ENCODE results near the gene HMGB4. TPM values are rescaled to one million over a fixed set of nuclear protein-coding genes. Genes with fewer than 3 reads are reported as not detected.

HMGB4 gene
- total and polyA plus RNA-seq, 2 of the 4 experiments (the other 2 are of a cell fraction): not detected

DNA sequence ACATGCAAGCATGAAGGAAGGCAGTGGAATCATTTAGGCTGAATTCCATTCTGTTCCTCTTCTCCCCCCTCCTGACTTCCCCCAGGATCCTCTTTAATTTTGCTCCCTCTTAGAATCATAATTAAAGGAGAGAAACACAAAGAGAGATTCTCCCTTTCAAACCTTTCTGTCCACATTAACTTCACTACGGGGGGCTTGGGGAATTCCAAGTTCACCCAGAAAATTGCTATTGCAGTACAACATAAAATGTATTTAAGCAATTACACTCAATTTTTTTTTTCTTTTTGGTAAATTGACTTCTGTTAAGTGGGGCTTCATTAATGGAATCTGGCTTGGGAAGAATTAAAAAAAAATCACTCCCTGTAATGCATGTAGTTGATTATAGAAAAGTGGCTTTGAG is 13.4 kb upstream of the HMGB4 start:
- no peak for ATAC-seq (ENCODE audit: low read depth)
- Histone ChIP-seq H3K56ac (ENCODE audit: extremely low read depth, insufficient read depth, low read length) (no peak overlapping the region), H3K9me1 (ENCODE audit: insufficient read depth, low read length) (no peaks in the 10 kb centered on the region), H3K27ac (ENCODE audit: insufficient read depth, low read length) (no peak overlapping the region), H4K91ac (ENCODE audit: insufficient read depth, low read depth, low read length) (no peak overlapping the region), H3K9me3 (ENCODE audit: control insufficient read depth, insufficient read depth, low read length) (peaks cover 22% of the 10 kb centered on the region), H3K36me3 (ENCODE audit: control insufficient read depth, insufficient read depth, low read length) (no peaks in the 10 kb centered on the region), H2AFZ (replicated peaks; ENCODE audit: low read length, poor library complexity) (no peak overlapping the region), H3K79me1 (ENCODE audit: low read depth in 1 of 2, low read length in 2 of 2) (no peaks in the 10 kb centered on the region), H3K9ac (ENCODE audit: low read depth, low read length) (no peak overlapping the region), H3K18ac (ENCODE audit: low read depth, low read length) (no peak overlapping the region), H3K4me3 (ENCODE audit: insufficient read depth, low read depth, low read length) (no peak overlapping the region), H3K14ac (replicated peaks; ENCODE audit: low read depth, low read length) (no peak overlapping the region), H4K20me1 (ENCODE audit: insufficient read depth, low read length) (no peaks in the 10 kb centered on the region), H2BK5ac (ENCODE audit: low read depth, low read length, poor library complexity, severe bottlenecking) (no peak overlapping the region), H4K8ac (ENCODE audit: low read depth in 2 of 2, low read length in 2 of 2) (no peak overlapping the region), H2BK120ac (ENCODE audit: low read depth, low read length) (no peak overlapping the region), H3K27me3 (ENCODE audit: control insufficient read depth, insufficient read depth, low read length) (no peaks in the 10 kb centered on the region), H3K4me1 (ENCODE audit: control insufficient read depth, insufficient read depth, low read length) (no peaks in the 10 kb centered on the region), H2BK15ac (ENCODE audit: low read depth, low read length) (no peak overlapping the region), H3K4me2 (ENCODE audit: low read depth, low read length) (no peak overlapping the region), H2AK9ac (replicated peaks; ENCODE audit: low read depth, low read length, poor library complexity) (no peak overlapping the region), H3K4ac (ENCODE audit: low read depth, low read length) (no peak overlapping the region), H4K5ac (ENCODE audit: low read depth, low read length) (no peak overlapping the region), H2AK5ac (ENCODE audit: low read depth, low read length) (no peak overlapping the region), H3K23ac (ENCODE audit: low read depth, low read length) (no peak overlapping the region), H2BK20ac (ENCODE audit: low read depth, low read length) (no peak overlapping the region)
- intact Hi-C loops (cut with micrococcal nuclease) (no loop called here), in situ Hi-C loops (cut with MboI; ENCODE audit: low sequenced_read_pairs) (no loop called here), dilution Hi-C loops (cut with HindIII; ENCODE audit: low sequenced_read_pairs, unreplicated experiment) (no loop called here)
- WGBS, 2 experiments (ENCODE audit: extremely low coverage in 2 of 2, insufficient read length in 1 of 2): no CpG with 5 or more reads among the region's 1 CpG
- TF ChIP-seq, protein P1, sequence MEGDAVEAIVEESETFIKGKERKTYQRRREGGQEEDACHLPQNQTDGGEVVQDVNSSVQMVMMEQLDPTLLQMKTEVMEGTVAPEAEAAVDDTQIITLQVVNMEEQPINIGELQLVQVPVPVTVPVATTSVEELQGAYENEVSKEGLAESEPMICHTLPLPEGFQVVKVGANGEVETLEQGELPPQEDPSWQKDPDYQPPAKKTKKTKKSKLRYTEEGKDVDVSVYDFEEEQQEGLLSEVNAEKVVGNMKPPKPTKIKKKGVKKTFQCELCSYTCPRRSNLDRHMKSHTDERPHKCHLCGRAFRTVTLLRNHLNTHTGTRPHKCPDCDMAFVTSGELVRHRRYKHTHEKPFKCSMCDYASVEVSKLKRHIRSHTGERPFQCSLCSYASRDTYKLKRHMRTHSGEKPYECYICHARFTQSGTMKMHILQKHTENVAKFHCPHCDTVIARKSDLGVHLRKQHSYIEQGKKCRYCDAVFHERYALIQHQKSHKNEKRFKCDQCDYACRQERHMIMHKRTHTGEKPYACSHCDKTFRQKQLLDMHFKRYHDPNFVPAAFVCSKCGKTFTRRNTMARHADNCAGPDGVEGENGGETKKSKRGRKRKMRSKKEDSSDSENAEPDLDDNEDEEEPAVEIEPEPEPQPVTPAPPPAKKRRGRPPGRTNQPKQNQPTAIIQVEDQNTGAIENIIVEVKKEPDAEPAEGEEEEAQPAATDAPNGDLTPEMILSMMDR (conservative IDR thresholded peaks at IDR 0.05; ENCODE audit: low read depth, low read length): no peak
- TF ChIP-seq CHD1 (IDR thresholded peaks at IDR 0.05; ENCODE audit: low read depth, low read length) (no peak), RFX5 (IDR thresholded peaks at IDR 0.05; ENCODE audit: low read depth, low read length) (no peak), RAD21 (IDR thresholded peaks at IDR 0.05; ENCODE audit: low read length) (no peak), BHLHE40 (IDR thresholded peaks at IDR 0.05; ENCODE audit: low read depth, low read length) (no peak), MAFK (IDR thresholded peaks at IDR 0.05; ENCODE audit: low read depth, low read length) (no peak), FOS (IDR thresholded peaks at IDR 0.05; ENCODE audit: low read depth, low read length) (no peak), RCOR1 (IDR thresholded peaks at IDR 0.05; ENCODE audit: insufficient replicate concordance, low read length) (no peak), NFE2L2 (IDR thresholded peaks at IDR 0.05; ENCODE audit: low read depth, low read length) (no peak), MAZ (IDR thresholded peaks at IDR 0.05; ENCODE audit: borderline replicate concordance, low read depth, low read length) (no peak), SMC3 (IDR thresholded peaks at IDR 0.05; ENCODE audit: low read depth, low read length) (no peak)
- TF ChIP-seq, protein P2, sequence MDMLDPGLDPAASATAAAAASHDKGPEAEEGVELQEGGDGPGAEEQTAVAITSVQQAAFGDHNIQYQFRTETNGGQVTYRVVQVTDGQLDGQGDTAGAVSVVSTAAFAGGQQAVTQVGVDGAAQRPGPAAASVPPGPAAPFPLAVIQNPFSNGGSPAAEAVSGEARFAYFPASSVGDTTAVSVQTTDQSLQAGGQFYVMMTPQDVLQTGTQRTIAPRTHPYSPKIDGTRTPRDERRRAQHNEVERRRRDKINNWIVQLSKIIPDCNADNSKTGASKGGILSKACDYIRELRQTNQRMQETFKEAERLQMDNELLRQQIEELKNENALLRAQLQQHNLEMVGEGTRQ (IDR thresholded peaks at IDR 0.05; ENCODE audit: low read depth, low read length): no peak
- TF ChIP-seq, protein P3, sequence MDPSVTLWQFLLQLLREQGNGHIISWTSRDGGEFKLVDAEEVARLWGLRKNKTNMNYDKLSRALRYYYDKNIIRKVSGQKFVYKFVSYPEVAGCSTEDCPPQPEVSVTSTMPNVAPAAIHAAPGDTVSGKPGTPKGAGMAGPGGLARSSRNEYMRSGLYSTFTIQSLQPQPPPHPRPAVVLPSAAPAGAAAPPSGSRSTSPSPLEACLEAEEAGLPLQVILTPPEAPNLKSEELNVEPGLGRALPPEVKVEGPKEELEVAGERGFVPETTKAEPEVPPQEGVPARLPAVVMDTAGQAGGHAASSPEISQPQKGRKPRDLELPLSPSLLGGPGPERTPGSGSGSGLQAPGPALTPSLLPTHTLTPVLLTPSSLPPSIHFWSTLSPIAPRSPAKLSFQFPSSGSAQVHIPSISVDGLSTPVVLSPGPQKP (IDR thresholded peaks at IDR 0.05; ENCODE audit: borderline replicate concordance, low read depth, low read length): no peak
- ChIA-PET POLR2A (ENCODE audit: unreplicated experiment) (no interaction called here), CTCF (interaction anchor here (0.7 kb wide), 1 partner anchor 83 kb away, joined by 3 read pairs; no protein-coding TSS in a partner anchor)
- DNase-seq: no peak
- no TSS peak for BruUV-seq (replicated peaks)
